Lower leg skin (tissue), 3 donors: ENCODE results near the gene FAM24B.

Source experiments
- CTCF ChIP-seq, 3 donors: fragments of 450-650 bp; IDR thresholded peaks; one replicate each; pipeline ENCODE4 v1.5.1; 2016; ENCODE audit warnings: antibody characterized with exemption in 3 of 3, mild to moderate bottlenecking in 3 of 3, moderate library complexity in 2 of 3
- POLR2A ChIP-seq, 2 donors: fragments of 450-650 bp; IDR thresholded peaks; one replicate each; pipeline ENCODE4 v1.6.1; 2016 to 2017; ENCODE audit warnings: antibody characterized with exemption in 2 of 2, mild to moderate bottlenecking in 1 of 2, moderate library complexity in 1 of 2

DNA sequence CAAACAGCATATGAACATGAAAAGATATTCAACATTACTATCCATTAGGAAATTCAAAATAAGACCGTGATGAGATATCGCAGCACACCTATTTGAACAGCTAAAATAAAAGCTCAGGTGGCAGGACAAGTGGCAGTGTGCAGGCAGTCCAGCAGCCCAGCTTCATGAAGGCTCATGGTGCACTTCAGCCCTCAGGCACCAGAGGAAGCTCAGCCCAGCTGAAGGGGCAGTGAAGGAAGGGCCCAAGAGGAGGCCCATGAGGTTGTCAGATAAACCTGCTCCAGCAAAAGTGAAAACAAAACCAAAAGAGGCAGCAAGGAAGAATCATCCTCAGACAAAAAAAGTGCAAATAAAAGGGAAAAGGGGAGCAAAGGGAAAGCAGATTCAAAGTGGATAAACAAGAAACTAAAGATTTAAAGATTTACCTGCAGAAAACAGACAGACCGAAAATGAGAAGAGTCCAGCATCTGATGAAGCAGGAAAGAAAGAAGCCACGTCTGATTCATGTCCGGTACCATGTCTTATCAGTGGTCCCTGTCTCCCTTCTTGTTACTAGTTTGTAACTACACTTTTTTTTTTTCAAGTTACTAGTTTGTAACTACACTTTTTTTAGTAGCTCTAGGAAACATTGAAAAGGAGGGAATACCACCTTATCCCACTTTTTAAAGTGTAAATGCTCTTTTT lies 15.0 kb upstream of the FAM24B start:
- TF ChIP-seq CTCF (IDR thresholded peaks at IDR 0.05) (no peak), POLR2A (IDR thresholded peaks at IDR 0.05) (no peak)
